GM21390 (cell line): ENCODE results near the gene ST6GALNAC3.

Source experiments
- ATAC-seq: cut with Tn5 transposase; IDR thresholded peaks from one replicate; pipeline ENCODE4 v1.9.1; 2021; ENCODE audit not compliant: unreplicated experiment

Gene ST6GALNAC3

GRCh38 chr1:76669624-76670315 is 595.2 kb downstream of the ST6GALNAC3 start:
- no peak for ATAC-seq

- no peak for ATAC-seq
Measured at GRCh38 chr1:76674689-76675210, 600.2 kb downstream of the ST6GALNAC3 start.

- no peak for ATAC-seq
Measured at GRCh38 chr1:76677416-76678405, 603.2 kb downstream of the ST6GALNAC3 start.

- ATAC-seq, result no peak
Measured at GRCh38 chr1:76679534-76680152, 605.1 kb downstream of the ST6GALNAC3 start.

GRCh38 chr1:76680651-76681050 is 606.1 kb downstream of the ST6GALNAC3 start:
- ATAC-seq, result no peak

- no peak for ATAC-seq
Measured at GRCh38 chr1:76682138-76682537, 607.6 kb downstream of the ST6GALNAC3 start.
